Testis (tissue), 3 donors: ENCODE results near the gene ZNF213. TPM values are rescaled to one million over a fixed set of nuclear protein-coding genes. Genes with fewer than 3 reads are reported as not detected.
A peak's percentile ranks its signal among the peaks of the same experiment; 100 is the strongest.

Experiments used
- DNase-seq: peaks from one replicate; pipeline ENCODE4 v3.0.0-alpha.2; 2019
- H3K27ac ChIP-seq, 2 donors: fragments of 200-600 bp; sonication (generic); one replicate each; pipeline ENCODE4 v1.5.1; 2019
- H3K27me3 ChIP-seq: fragments of 200-600 bp; sonication (generic); one replicate; pipeline ENCODE4 v1.5.1; 2019
- H3K36me3 ChIP-seq: fragments of 200-600 bp; sonication (generic); one replicate; pipeline ENCODE4 v1.5.1; 2017; ENCODE audit warnings: low read depth; ENCODE audit errors: missing control alignments
- H3K4me1 ChIP-seq: fragments of 200-600 bp; sonication (generic); one replicate; pipeline ENCODE4 v1.5.1; 2019
- H3K4me3 ChIP-seq, 2 donors: fragments of 200-600 bp; sonication (generic); one replicate each; pipeline ENCODE4 v1.5.1; 2017 to 2019
- H3K9me3 ChIP-seq: fragments of 200-600 bp; sonication (generic); one replicate; pipeline ENCODE4 v1.5.1; 2017
- POLR2A ChIP-seq: fragments of 450-650 bp; IDR thresholded peaks from one replicate; pipeline ENCODE4 v1.6.1; 2017; ENCODE audit warnings: antibody characterized with exemption, mild to moderate bottlenecking, moderate library complexity
- WGBS, 2 donors: methylation state at CpG; one replicate each; pipeline ENCODE4 v1.1.5; 2018; 5-methylcytosine and 5-hydroxymethylcytosine counted together
- intact Hi-C: fragments of 100-400 bp; cut with DNase I; formaldehyde crosslinking; loops from one replicate; pipeline ENCODE4 v1.15.1; 2023; ENCODE audit warnings: low total_unique reads
- polyA plus RNA-seq: library from polyadenylated mRNA; stranded (reverse); fragments of 350-450 nt; fragmentation: Illumina TruSeq; extraction: RNeasy Lipid Tissue Mini Kit (QIAGEN cat#74804); gene quantifications from one replicate; pipeline ENCODE4 v1.2.3, GENCODE V29; 2014; ENCODE audit warnings: low read depth, low replicate concordance; ENCODE audit not compliant: insufficient read depth
- total RNA-seq, 2 donors: library from RNA; depleted of rRNA; stranded (reverse); fragments of >200 nt; gene quantifications; one replicate each; pipeline ENCODE4 v1.2.3, GENCODE V29; 2016
- TF ChIP-seq, protein P1 (sequence below), 3 experiments: fragments of 450-650 bp in 2 of 3; fragments of 200-600 bp in 1 of 3; sonication (generic) in 1 of 3; IDR thresholded peaks; one replicate each; pipeline ENCODE4 v1.5.1; 2016 to 2019; ENCODE audit warnings: antibody characterized with exemption in 3 of 3, mild to moderate bottlenecking in 2 of 3, moderate library complexity in 1 of 3

Gene ZNF213
- total and polyA plus RNA-seq, 3 donors from 2014 or later = 43.1 to 57.3 (median 46.8) TPM

DNA sequence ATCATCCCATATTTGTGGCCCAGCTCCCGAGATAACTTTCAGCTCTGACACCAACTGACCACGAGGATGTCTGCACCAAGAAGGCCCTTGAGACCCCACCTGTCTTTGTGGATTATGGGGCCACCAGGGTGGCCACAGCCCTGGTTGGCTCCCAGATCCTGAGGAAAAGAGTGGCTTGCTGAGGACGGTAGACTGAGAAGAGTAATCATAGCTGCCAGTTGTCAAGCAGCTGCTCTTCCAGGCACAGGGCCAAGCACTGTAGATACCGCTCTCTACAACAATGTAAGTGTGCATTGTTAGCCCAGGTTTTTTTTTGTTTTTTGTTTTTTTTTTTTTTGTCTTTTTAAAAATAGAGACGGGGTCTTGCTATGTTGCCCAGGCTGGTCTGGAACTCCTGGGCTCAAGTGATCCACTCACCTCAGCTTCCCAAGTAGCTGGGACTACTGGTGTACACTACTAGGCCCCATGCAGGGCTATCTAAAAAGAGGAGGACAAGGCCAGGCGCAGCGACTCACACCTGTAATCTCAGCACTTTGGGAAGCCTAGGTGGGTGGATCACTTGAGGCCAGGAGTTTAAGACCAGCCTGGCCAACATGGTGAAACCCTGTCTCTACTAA lies 12.9 kb upstream of the ZNF213 start:
- TF ChIP-seq POLR2A = no peak
- TF ChIP-seq, protein P1, sequence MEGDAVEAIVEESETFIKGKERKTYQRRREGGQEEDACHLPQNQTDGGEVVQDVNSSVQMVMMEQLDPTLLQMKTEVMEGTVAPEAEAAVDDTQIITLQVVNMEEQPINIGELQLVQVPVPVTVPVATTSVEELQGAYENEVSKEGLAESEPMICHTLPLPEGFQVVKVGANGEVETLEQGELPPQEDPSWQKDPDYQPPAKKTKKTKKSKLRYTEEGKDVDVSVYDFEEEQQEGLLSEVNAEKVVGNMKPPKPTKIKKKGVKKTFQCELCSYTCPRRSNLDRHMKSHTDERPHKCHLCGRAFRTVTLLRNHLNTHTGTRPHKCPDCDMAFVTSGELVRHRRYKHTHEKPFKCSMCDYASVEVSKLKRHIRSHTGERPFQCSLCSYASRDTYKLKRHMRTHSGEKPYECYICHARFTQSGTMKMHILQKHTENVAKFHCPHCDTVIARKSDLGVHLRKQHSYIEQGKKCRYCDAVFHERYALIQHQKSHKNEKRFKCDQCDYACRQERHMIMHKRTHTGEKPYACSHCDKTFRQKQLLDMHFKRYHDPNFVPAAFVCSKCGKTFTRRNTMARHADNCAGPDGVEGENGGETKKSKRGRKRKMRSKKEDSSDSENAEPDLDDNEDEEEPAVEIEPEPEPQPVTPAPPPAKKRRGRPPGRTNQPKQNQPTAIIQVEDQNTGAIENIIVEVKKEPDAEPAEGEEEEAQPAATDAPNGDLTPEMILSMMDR (IDR thresholded peaks at IDR 0.05) = no peak
- no peaks in the 10 kb centered on the region for H3K27me3 ChIP-seq
- no peak overlapping the region for H3K27ac ChIP-seq
- peaks cover 6% of the 10 kb centered on the region for H3K4me1 ChIP-seq
- H3K4me3 ChIP-seq = no peak overlapping the region
- DNase-seq = peak; percentile 60
- WGBS, 2 donors = 52 to 66% methylated on average over 7 of the region's 7 CpGs
- no peaks in the 10 kb centered on the region for H3K9me3 ChIP-seq
- no peaks in the 10 kb centered on the region for H3K36me3 ChIP-seq
- intact Hi-C loops = no loop called here

DNA sequence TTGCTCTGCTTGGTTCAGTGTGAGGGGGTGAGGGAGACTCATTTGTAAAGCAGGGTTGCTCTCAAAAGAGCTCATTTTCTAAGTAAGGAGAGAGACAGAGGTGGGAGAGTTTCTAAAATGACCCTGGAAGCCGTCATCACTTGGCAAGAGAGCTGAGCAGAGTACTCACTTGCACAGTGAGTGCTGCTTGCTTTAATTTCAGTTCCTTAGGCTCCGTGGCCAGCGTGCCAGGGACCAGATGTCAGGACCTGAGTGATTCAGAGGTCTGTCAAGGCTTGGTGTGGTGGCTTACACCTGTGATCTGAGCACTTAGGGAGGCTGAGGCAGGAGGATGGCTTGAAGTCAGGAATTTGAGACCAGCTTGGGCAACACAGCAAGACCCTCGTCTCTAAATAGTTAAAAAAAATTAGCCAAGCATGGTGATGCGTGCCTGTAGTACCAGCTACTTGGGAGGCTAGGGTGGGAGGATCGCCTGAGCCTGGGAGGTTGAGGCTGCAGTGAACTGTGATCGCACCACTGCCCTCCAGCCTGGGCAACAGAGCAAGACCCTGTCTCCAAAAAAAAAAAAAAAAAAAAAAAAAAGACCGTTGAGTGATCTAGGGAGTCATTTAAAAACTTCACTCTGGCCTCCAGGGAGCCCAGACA lies 11.8 kb upstream of the ZNF213 start:
- TF ChIP-seq, protein P1 (IDR thresholded peaks at IDR 0.05) = no peak
- no peak for TF ChIP-seq POLR2A
- Histone ChIP-seq H3K9me3 (no peaks in the 10 kb centered on the region), H3K4me1 (peaks cover 6% of the 10 kb centered on the region), H3K4me3 (no peak overlapping the region), H3K27me3 (no peaks in the 10 kb centered on the region), H3K36me3 (no peaks in the 10 kb centered on the region), H3K27ac (no peak overlapping the region)
- no peak for DNase-seq
- intact Hi-C loops = no loop called here
- WGBS, 2 donors = 24 to 52% methylated on average over 8 of the region's 8 CpGs

DNA sequence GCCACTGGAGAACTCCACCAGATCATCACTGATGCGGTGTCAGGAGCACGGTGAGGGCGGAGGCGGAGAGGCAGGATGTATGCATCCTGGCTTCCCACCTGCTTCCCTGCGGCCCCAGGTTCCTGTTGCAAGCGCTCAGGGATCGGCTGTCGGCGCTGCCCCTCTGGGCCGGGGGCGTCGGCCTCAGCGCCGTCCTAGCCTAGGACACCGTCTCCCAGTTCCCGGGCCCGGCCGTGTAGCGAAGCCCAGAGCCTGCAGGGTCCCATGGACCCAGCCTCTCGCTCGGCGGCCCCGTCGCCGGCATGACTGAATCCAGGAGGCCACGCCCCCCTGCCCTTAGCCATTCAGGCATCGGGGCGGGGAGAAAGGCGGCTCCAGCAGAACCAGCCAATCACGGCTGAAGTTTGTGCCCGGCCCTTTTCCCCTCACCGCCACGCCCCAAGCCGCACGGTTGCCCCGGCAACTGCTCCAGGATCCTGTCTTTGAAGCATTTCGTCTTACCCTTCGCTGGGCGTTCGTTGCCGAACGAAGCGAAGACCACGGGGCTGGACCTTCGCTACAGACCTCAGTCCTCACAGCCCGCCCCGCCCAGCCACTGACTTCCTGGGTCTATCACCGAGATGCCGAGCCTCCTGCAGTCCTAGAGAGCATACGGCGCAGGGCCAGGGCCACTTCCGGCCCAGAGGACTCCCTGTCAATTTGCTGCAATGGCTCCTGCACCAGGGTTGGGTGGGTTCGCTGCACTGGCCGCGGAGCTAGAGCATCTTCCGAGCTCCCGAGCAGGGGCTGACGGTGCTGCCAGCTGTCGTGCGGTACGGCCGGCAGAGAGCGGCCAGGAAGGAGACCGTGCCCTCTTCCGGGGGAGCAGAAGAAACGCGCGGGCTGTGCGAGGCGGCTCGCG lies 10.6 kb upstream of the ZNF213 start:
- H3K27me3 ChIP-seq = no peaks in the 10 kb centered on the region
- H3K9me3 ChIP-seq = no peaks in the 10 kb centered on the region
- peak; percentile 99 for DNase-seq
- no peaks in the 10 kb centered on the region for H3K36me3 ChIP-seq
- TF ChIP-seq, protein P1 (IDR thresholded peaks at IDR 0.05) = no peak
- no peak for TF ChIP-seq POLR2A
- intact Hi-C loops = no loop called here
- peaks cover 14% of the 10 kb centered on the region for H3K4me1 ChIP-seq
- peak overlapping the region; percentile 71 to 73 for H3K4me3 ChIP-seq
- H3K27ac ChIP-seq = peak overlapping the region; percentile 32 to 68
- 0 to 4% methylated on average over 5 to 72 of the region's 72 CpGs for WGBS, 2 donors

DNA sequence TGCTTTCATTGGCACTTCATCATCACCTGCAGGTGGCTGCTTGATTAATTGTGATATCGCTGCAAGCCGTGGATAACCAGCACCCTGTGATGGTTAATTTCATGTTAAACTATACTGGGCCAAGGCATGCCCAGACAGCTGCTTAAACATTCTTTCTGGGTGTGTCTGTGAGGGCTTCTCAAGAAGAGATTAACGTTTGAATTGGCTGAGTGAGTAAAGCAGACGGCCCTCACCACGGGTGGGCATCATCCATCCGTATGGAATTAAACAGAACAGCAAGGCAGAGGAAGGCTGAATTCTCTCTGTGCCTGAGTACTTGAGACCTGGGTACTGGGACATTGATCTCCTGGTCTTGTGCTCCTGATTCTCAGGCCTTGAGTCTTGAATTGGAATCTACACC lies 7.1 kb upstream of the ZNF213 start:
- Histone ChIP-seq H3K36me3 (no peaks in the 10 kb centered on the region), H3K4me1 (peaks cover 22% of the 10 kb centered on the region), H3K27me3 (no peaks in the 10 kb centered on the region), H3K4me3 (no peak overlapping the region), H3K9me3 (no peaks in the 10 kb centered on the region), H3K27ac (no peak overlapping the region)
- 79 to 86% methylated on average over 6 of the region's 6 CpGs for WGBS, 2 donors
- DNase-seq = no peak
- TF ChIP-seq, protein P1 (IDR thresholded peaks at IDR 0.05) = no peak
- no peak for TF ChIP-seq POLR2A
- intact Hi-C loops = loop anchor here (5.0 kb wide), 1 partner anchor 70 kb away; no protein-coding TSS in a partner anchor
